Tibial nerve (tissue), 4 donors: Measurements from ENCODE around the gene CTNNA1. TPM values are rescaled to one million over a fixed set of nuclear protein-coding genes. Genes with fewer than 3 reads are reported as not detected.

ENCODE experiments used
- DNase-seq, 2 donors: peaks; one replicate each; pipeline ENCODE4 v3.0.0-alpha.2; 2019; ENCODE audit warnings: low spot score in 2 of 2
- H3K27ac ChIP-seq, 4 donors: fragments of 200-600 bp; sonication (generic) in 3 of 4; one replicate each; pipeline ENCODE4 v1.5.1; 2017 to 2019; ENCODE audit warnings: mild to moderate bottlenecking in 1 of 4
- H3K27me3 ChIP-seq, 2 donors: fragments of 200-600 bp; sonication (generic) in 1 of 2; one replicate each; pipeline versions ENCODE4 v1.5.1 to v1.6.0; 2017 to 2019
- H3K36me3 ChIP-seq, 3 donors: fragments of 200-600 bp; sonication (generic); one replicate each; pipeline ENCODE4 v1.5.1; 2018 to 2019
- H3K4me1 ChIP-seq, 4 donors: fragments of 200-600 bp; sonication (generic) in 3 of 4; one replicate each; pipeline ENCODE4 v1.5.1; 2017 to 2019
- H3K4me3 ChIP-seq, 4 donors: fragments of 200-600 bp; sonication (generic) in 3 of 4; one replicate each; pipeline ENCODE4 v1.5.1; 2017 to 2019; ENCODE audit warnings: mild to moderate bottlenecking in 1 of 4, moderate library complexity in 1 of 4
- H3K9me3 ChIP-seq, 4 donors: fragments of 200-600 bp; sonication (generic) in 3 of 4; one replicate each; pipeline ENCODE4 v1.5.1; 2017 to 2019
- CTCF ChIP-seq, 5 experiments: fragments of 200-600 bp in 3 of 5; fragments of 450-650 bp in 2 of 5; sonication (generic) in 3 of 5; IDR thresholded peaks; one replicate each; pipeline ENCODE4 v1.5.1; 2016 to 2019; ENCODE audit warnings: antibody characterized with exemption in 5 of 5, mild to moderate bottlenecking in 3 of 5, moderate library complexity in 2 of 5
- EP300 ChIP-seq, 2 donors: sonication (generic); formaldehyde crosslinking; IDR thresholded peaks; one replicate each; pipeline ENCODE4 v1.6.1; 2017; ENCODE audit warnings: antibody characterized with exemption in 2 of 2, mild to moderate bottlenecking in 1 of 2
- POLR2A ChIP-seq, 2 donors: fragments of 450-650 bp; IDR thresholded peaks; one replicate each; pipeline ENCODE4 v1.6.1; 2017; ENCODE audit warnings: antibody characterized with exemption in 2 of 2, mild to moderate bottlenecking in 2 of 2, moderate library complexity in 2 of 2
- WGBS, 2 donors: methylation state at CpG; one replicate each; pipeline ENCODE4 v1.1.5; 2018; 5-methylcytosine and 5-hydroxymethylcytosine counted together
- total RNA-seq, 4 donors: library from RNA; depleted of rRNA; stranded (reverse); fragments of >200 nt; gene quantifications; one replicate each; pipeline ENCODE4 v1.1.0, GENCODE V29; 2016

The CTNNA1 gene
- total RNA-seq, 4 donors from 2014 or later: 292 to 447 (median 321) TPM

- TF ChIP-seq EP300 (IDR thresholded peaks at IDR 0.05) (no peak), POLR2A (IDR thresholded peaks at IDR 0.05) (no peak), CTCF (IDR thresholded peaks at IDR 0.05) (no peak)
- Histone ChIP-seq H3K4me3 (no peak overlapping the region), H3K27ac (peak overlapping the region in 1 of 4 donors; percentile 12), H3K27me3 (no peaks in the 10 kb centered on the region), H3K9me3 (no peaks in the 10 kb centered on the region), H3K4me1 (peaks cover 0 to 51% (median 11%) of the 10 kb centered on the region in 4 donors), H3K36me3 (peaks cover 0 to 41% (median 0%) of the 10 kb centered on the region in 3 donors)
- WGBS, 2 donors: 74% methylated on average over 21 to 23 of the region's 23 CpGs
- DNase-seq: no peak
These were observed 192.4 kb downstream of the CTNNA1 start for GRCh38 chr5:138945421-138946240.

GRCh38 chr5:138946241-138946623, 193.0 kb downstream of the CTNNA1 start:
- Histone ChIP-seq H3K36me3 (peaks cover 0 to 35% (median 0%) of the 10 kb centered on the region in 3 donors), H3K27me3 (no peaks in the 10 kb centered on the region), H3K27ac (peak overlapping the region in 1 of 4 donors; percentile 12), H3K4me1 (peaks cover 0 to 56% (median 12%) of the 10 kb centered on the region in 4 donors), H3K9me3 (no peaks in the 10 kb centered on the region), H3K4me3 (no peak overlapping the region)
- TF ChIP-seq POLR2A (IDR thresholded peaks at IDR 0.05) (no peak), EP300 (IDR thresholded peaks at IDR 0.05) (no peak), CTCF (IDR thresholded peaks at IDR 0.05) (no peak)
- WGBS, 2 donors: 74 to 86% methylated on average over 3 to 8 of the region's 8 CpGs
- no peak for DNase-seq

GRCh38 chr5:138946831-138947560, 193.8 kb downstream of the CTNNA1 start:
- no peak overlapping the region for H3K4me3 ChIP-seq
- H3K36me3 ChIP-seq: peaks cover 0 to 34% (median 0%) of the 10 kb centered on the region in 3 donors
- DNase-seq: no peak
- no peak overlapping the region for H3K27ac ChIP-seq
- peaks cover 0 to 64% (median 16%) of the 10 kb centered on the region in 4 donors for H3K4me1 ChIP-seq
- TF ChIP-seq EP300 (IDR thresholded peaks at IDR 0.05): no peak
- no peak for TF ChIP-seq POLR2A (IDR thresholded peaks at IDR 0.05)
- no peak for TF ChIP-seq CTCF (IDR thresholded peaks at IDR 0.05)
- 88 to 90% methylated on average over 8 to 15 of the region's 20 CpGs for WGBS, 2 donors
- no peaks in the 10 kb centered on the region for H3K27me3 ChIP-seq
- no peaks in the 10 kb centered on the region for H3K9me3 ChIP-seq

- no peak overlapping the region for H3K27ac ChIP-seq
- peaks cover 0 to 71% (median 24%) of the 10 kb centered on the region in 4 donors for H3K4me1 ChIP-seq
- no peak overlapping the region for H3K4me3 ChIP-seq
- no peaks in the 10 kb centered on the region for H3K27me3 ChIP-seq
- H3K36me3 ChIP-seq: peaks cover 0 to 34% (median 0%) of the 10 kb centered on the region in 3 donors
- H3K9me3 ChIP-seq: no peaks in the 10 kb centered on the region
- TF ChIP-seq POLR2A (IDR thresholded peaks at IDR 0.05): no peak
- no peak for TF ChIP-seq CTCF (IDR thresholded peaks at IDR 0.05)
- no peak for TF ChIP-seq EP300 (IDR thresholded peaks at IDR 0.05)
- no peak for DNase-seq
- WGBS, 2 donors: 89 to 91% methylated on average over 5 of the region's 5 CpGs
These were observed 194.6 kb downstream of the CTNNA1 start for GRCh38 chr5:138947780-138948179.
